Epidermal melanocyte (primary cell): Measurements from ENCODE around the gene ABLIM3.

Experiments used
- DNase-seq: peaks from one replicate; pipeline ENCODE4 v3.0.0; 2011; ENCODE audit warnings: low spot score; ENCODE audit not compliant: insufficient read length

Gene ABLIM3

GRCh38 chr5:149133795-149134777 lies 7.2 kb upstream of the ABLIM3 start:
- DNase-seq = no peak

DNA sequence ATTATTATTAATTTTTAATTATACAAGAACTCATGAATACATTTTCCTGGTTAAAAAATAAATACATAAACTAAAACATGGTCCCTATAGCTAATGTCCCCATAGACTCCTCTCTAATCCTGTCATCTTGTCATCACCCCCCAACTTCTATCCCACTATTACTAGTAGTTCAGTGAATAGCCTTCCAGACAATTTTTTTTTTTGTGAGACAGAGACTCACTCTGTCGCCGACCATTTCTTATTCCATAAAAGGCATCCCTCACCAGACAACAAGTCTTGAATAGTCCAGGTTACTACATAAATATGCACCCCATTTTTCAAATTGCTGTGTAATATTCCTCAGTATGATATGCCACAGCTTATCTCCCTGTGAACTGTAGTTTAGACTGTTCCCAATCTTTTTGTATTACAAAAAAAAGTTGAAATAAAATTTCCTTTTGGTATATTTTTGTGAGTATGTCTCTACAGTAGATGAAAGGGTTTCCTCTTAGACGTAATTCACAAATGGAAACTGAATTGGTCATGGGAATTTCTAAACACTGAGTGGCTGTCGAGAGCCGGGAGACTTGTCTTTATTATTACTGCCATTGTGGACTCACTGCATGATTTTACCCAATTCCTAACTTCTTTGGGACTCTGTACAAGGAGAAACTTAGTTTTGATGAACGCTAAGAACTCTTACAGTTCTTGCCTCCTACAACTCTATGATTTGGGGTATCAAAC lies 6.4 kb upstream of the ABLIM3 start:
- DNase-seq = no peak

DNA sequence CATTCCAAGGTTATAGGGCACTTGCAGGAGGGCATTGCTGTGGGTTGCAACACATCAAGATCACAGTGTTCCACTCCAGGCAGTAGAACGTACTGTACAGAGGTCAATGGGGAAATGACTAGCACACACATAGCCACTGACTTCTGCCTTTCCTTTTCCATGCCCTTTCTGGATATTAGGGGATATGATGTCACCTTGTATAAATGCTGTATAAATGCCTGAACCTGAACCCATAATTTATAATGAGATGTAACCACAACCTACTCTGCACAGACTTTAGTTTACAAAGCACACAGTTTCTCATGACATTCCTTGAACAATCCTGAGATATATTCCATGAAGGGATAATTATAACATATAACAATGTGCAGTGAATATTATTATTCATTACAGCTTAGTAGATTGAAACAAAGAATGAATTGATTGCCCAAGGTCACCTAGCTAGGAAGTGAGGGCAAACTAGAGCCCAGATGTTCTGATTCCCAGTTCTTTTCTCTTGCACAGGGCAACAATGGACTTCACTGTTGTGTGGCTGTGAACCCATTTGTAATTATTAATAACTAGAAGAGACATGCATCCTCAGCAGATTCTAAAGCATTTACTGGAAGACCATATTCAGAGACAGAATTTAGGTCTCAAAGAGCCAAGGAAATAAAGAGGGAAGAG lies 5.6 kb upstream of the ABLIM3 start:
- no peak for DNase-seq

DNA sequence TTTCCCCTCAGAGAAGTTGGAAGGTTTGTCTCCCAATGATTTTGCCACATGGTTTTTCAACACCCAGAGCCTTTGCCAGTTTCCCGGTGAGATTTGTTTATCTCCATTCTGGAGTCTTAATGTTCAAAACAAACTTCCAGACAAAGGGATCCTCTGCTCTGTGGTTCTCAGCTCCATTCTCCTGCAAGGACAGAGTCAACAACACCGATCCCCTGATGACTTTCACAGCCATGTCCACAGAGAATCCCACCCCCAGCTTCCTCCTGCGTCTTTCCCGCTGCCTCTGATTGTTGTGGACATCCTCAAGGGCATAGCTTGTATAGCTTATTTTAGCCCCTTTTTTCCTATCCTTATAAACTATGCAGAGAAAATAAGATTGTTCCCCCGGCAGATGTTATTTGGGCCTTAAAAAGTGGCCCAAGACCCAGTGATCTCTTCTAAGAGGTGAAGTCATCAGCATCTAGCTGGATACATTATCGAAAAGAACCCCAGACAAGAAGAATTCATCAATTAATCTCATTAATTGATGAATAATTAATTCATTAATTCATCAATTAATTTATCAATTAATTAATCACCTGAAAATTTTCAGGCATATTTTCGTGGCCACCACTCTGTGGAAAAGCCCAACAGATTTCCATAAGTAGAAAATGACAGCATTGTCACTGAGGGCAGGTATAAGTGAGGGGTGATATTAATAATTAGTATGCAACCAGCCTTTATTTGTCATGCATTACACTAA lies 2.9 kb upstream of the ABLIM3 start:
- DNase-seq = no peak

DNA sequence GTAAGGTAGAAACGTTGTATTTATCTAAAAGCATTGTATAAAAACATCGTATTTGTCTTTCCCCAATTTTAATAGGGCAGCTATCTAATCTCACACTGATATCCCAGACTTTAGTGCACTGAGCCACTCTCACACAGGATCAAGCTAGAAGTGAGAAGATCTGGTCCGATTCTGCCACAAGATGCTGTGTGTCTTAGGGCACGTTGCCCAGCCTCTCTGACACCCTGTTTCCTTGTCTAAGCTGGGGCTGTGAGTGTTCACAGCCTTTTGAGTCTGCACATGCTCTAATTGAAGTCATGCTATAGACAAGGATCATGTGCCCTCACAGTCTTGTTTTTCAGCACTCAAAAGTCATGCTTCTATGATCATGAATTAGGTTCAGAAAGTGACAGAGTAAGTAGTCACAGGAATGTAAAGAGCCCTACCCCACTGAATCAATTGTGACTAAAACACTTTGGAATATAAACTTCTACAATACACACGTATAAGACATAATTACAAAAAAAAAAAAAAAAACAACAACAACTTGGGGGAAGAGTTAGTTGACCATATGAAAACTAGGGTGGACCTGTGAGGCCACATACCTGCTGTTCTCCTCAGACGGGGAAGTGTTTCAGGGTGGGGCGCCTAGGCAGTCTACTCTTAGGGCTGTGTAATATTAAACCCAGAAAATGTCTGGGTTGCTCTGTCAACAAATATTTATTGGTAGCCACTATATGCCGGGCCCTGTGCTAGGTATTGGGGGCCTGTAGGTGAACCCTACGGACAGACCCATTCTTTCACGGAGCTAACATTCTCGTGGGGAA lies 893 bp upstream of the ABLIM3 start:
- DNase-seq = no peak

GRCh38 chr5:149141957-149142851 lies 911 bp downstream of the ABLIM3 start:
- DNase-seq = no peak

GRCh38 chr5:149143470-149143869 lies 2.2 kb downstream of the ABLIM3 start:
- DNase-seq = no peak

- DNase-seq = no peak
Measured at GRCh38 chr5:149144637-149145036, 3.3 kb downstream of the ABLIM3 start.

DNA sequence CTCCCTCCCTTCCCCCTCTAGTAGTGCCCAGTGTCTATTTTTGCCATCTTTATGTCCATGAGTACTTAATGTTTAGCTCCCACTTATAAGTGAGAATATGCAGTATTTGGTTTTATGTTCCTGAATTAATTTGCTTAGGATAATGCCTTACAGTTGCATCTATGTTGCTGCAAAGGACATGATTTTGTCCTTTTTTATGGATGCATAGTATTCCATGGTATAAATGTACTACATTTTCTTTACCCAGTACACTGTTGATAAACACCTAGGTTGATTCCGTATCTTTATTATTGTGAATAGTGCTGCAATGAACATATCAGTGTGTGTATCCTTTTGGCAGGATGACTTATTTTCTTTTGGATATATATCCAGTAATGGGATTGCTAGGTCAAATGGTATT lies 3.8 kb downstream of the ABLIM3 start:
- no peak for DNase-seq

- no peak for DNase-seq
Measured at GRCh38 chr5:149147676-149148075, 6.4 kb downstream of the ABLIM3 start.

GRCh38 chr5:149149942-149150341 lies 8.6 kb downstream of the ABLIM3 start:
- DNase-seq = no peak

- DNase-seq = no peak
Measured at GRCh38 chr5:149150457-149150856, 9.2 kb downstream of the ABLIM3 start.

DNA sequence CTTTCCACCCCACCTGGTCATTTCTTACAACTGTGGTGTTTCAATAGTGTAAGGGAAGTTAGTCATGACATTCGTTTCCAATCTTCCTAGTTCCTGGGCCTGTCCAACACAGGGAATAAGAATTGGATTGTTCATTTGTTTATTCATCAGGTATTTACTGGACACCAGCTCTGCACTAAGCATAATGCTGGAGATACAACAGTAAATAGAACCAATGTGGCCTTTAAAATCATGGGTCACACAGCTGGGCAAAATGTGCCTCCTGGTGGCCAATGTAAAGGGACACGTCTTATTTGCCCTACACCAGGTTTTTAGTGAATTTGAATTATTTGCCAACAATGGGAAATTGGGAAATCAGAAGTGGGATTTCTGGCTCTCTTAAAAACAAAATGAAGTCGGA lies 10.4 kb downstream of the ABLIM3 start:
- no peak for DNase-seq

GRCh38 chr5:149152317-149152746 lies 11.0 kb downstream of the ABLIM3 start:
- no peak for DNase-seq

- no peak for DNase-seq
Measured at GRCh38 chr5:149153193-149153750, 12.0 kb downstream of the ABLIM3 start.

- DNase-seq = no peak
Measured at GRCh38 chr5:149153751-149154610, 12.7 kb downstream of the ABLIM3 start.

DNA sequence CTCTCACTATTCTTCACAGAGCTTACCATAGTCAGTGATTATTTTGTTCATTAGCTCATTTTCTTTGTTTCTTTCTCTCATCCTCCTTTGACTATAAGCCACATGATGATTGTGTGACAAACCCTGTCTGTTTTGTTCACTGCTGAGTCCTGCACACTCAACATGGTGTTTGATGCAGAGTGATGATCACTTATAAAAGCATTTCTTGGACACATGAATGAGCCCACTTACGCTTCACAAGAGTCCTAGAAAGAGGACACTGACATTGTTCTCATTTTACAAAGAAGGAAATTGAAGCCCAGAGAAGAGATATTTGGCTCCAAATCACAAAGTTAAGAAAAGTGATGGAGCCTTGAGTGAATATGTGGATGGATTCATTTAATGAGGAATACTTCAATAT lies 13.4 kb downstream of the ABLIM3 start:
- no peak for DNase-seq

- DNase-seq = no peak
Measured at GRCh38 chr5:149156435-149157083, 15.3 kb downstream of the ABLIM3 start.
